RKO (cell line): ENCODE results near the gene C4BPA.

Experiments
- DNase-seq: peaks from one replicate; pipeline ENCODE4 v3.0.0-alpha.2; 2016; ENCODE audit warnings: low spot score

C4BPA gene

GRCh38 chr1:207077470-207078377 lies 26.3 kb upstream of the C4BPA start:
- DNase-seq = peak; percentile 80

DNA sequence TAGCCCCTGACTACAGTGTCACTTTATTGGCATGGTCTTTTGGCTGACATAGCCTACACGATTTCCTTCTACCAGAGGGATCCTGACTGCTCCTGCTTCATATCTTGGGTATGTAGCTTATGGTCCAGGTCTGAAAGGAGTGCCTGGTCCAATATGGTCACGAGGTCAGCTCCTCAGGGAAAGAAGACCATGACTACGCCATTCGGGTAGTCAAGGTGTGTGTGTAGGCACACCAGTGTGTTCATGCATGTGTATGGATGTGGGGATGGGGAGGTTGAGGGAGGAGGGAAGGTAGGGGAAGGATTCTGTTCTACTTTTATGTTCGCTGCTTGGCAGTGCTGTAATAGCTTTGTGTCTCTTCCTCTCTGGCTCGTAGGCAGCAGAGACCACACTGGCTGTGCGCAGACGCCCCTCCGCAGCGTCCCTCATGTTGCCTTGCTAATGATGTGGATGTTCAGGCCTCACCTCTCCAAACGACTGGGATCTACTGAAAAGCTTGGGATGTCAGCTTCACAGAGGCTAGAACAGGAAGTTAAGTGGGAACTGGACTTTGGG lies 25.4 kb upstream of the C4BPA start:
- no peak for DNase-seq

- DNase-seq = no peak
Measured at GRCh38 chr1:207079706-207080241, 24.3 kb upstream of the C4BPA start.

DNA sequence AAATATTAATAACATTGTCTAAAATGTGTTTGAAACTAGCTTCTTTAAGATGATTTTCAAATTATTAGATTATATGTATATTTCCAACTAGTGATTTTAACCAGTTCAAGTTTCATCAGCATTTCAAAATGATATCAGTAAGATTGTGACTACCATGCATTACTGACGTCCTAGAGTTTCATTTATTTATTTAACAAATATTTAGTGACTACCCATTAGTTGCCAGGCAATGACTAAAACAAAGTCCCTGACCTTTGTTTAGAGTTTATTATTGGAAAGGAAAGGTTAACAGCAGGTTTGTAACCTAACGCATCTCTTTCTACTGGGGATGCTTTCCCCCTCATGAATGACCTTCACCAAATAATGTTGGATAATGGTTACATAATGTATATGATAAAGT lies 22.9 kb upstream of the C4BPA start:
- no peak for DNase-seq

DNA sequence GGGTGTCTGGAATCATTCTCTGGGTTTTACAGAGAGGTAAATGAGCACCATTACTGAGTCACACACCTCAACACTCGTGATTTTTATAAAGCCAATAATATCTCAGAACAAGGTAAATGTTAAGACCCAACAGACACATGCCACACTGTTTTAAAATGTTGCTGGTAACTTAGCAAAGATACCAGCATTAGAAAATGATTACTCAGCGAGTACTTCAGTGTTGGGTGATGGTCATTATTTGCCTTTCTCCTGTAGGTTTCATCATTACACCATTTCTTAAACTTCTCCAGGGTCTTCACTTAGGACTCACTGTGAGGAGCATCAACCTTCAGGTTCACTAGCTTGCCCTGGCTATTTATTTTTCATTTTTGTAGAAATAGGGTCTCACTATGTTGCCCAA lies 22.2 kb upstream of the C4BPA start:
- DNase-seq = no peak

- no peak for DNase-seq
Measured at GRCh38 chr1:207084232-207084631, 19.8 kb upstream of the C4BPA start.

GRCh38 chr1:207084701-207085180 lies 19.3 kb upstream of the C4BPA start:
- DNase-seq = peak; percentile 63

DNA sequence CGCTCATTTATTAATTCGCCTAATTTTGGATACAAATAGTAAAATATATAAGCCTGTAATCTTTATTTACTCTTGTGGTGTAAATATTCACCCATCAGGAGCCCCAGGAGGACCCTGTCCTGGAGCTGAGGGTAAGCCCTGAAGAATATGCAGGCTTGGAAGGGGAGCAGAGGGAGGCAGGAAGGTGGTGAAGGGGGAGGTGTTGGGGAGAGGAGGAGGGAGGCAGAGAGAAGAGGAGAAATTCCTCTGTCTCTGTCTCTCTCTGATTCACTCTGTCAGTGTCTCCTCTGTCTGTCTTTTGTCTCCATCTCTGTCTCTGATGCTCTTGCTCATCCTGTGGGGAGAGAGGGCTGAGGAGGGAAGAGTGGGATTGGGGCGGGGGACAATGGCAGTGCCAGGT lies 18.1 kb upstream of the C4BPA start:
- DNase-seq = no peak

DNA sequence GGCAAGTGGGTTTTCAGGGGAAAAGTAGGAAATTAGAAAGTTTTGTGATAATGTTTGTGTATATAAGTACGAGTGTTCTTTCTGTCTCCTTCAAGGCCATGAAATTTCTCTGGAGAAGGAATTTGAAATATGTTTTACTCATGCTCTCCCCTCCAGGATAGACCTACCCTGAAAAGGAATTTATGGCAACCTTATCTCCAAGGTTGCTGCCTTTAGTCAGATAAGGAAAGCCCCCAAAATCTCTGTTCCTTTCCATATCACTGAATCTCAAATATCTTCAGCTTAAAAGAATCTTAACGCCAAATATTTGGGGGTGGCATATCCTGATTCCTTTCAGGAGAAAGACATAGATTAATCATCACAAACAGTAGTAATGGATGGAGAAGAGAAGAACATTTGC lies 15.9 kb upstream of the C4BPA start:
- no peak for DNase-seq

GRCh38 chr1:207088701-207089626 lies 15.1 kb upstream of the C4BPA start, which contains the start of gene C4BPB:
C4BPB (plus strand) TSS chr1:207088860; CDS start chr1:207089532, 672 bp downstream.
- DNase-seq = no peak

DNA sequence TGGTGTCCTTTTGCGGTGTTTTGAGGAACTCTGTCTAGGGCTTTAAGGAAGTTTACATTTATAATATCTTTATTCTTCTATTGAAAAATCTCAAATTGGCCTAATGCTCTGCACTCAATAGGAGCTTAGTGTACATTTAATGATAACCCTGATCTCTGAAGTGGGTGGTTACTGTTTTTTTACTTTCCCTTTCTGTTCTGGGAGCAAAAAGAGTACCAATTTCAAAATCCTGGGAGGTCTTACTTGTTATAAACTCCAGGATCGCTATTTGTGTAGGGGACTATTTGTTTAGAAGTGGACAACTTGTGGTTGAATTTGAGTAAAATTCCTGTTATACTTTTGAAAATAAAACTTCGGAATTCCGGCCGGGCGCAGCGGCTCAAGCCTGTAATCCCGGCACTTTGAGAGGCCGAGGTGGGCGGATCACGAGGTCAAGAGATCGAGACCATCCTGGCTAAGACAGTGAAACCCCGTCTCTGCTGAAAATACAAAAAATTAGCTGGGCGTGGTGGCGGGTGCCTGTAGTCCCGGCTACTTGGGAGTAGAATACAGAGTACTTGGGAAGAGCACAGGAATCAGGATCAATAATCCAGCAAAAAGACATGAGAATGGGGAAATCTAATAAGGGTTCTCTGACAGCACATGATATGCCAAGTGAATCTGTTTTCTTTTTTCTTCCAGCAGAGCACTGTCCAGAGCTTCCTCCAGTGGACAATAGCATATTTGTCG lies 14.2 kb upstream of the C4BPA start:
- no peak for DNase-seq

DNA sequence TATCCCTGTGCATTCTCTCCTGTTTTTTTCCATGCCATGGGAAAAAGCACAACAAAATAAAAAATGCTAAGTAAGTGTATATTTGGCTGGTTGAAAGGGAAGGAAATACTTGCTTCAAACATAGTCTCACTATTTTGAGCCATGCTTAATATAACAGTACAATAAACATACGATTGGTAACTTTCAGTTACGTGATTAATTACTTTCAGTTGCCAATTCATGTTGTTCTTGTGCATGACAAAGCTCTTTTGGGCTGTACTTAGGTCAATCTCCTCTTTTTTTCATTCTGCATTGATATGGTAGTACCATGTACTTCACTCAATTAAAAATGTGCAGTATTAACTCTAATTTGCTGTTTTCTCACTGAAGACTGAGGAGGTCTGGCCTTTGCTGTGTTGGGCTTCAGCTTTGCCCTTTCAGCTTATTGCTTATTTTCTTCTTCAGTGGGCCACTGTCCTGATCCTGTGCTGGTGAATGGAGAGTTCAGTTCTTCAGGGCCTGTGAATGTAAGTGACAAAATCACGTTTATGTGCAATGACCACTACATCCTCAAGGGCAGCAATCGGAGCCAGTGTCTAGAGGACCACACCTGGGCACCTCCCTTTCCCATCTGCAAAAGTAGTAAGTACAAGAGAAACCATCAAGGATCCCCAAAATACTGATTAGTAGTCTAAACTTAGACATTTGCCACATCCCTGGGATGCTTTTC lies 12.7 kb upstream of the C4BPA start:
- no peak for DNase-seq

GRCh38 chr1:207093944-207094343 lies 10.1 kb upstream of the C4BPA start:
- no peak for DNase-seq

DNA sequence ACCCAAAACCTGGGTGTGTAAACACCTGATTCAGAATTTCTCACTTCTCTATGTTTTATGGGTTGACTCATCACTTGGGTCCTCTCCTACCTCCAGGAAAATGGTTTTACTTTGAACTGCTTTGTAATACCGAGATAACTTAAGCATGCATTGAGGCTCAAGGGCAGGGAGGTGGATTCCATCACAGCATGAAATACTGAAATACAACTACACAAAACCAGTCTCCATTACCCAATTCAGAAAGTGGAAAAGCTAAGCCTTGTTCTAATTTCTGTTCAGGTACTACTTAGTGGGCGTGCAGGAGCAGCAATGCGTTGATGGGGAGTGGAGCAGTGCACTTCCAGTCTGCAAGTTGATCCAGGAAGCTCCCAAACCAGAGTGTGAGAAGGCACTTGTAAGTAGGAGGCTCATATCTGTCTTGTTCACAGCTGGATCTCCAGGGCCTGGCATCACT lies 6.1 kb upstream of the C4BPA start:
- no peak for DNase-seq

DNA sequence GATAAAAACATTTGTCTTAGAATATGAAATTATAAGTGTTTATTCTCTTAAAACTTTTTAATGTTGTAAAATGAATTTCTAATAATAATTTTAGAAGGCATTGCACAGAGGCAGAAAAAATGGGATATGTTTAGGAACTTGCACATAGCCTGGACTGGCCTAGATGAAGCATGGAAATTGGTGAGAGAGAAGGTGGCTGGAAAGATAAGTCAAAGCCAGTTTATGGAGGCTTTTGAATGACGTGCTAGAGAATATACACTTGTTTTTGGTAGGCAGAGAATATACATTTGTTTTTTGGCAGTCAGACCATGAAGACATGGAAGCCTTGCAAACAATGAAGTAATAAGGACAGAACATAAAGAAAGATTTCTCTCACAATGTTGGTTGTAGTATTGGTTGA lies 2.3 kb upstream of the C4BPA start:
- DNase-seq = no peak

GRCh38 chr1:207102146-207102545 lies 1.9 kb upstream of the C4BPA start:
- no peak for DNase-seq

GRCh38 chr1:207102659-207103058 lies 1.4 kb upstream of the C4BPA start:
- no peak for DNase-seq

DNA sequence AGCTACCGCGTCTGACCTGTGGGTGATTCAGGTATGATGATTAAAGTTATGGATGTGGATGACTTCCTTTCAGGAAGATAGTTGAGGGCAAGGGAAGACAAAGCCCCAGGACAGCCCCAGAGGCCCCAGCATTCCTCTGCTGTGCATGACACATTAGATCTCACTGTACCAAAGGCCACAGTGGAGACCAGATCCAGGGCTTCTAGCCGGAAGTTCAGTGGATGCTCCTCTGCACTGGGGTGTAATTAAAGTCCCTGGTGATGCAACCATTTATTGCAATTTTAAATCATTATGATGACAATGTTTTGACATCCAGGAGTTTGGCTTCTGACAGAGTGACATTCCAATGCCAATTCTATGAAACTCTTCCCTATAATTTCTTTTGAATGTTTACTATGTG lies 5.0 kb downstream of the C4BPA start:
- DNase-seq = no peak

DNA sequence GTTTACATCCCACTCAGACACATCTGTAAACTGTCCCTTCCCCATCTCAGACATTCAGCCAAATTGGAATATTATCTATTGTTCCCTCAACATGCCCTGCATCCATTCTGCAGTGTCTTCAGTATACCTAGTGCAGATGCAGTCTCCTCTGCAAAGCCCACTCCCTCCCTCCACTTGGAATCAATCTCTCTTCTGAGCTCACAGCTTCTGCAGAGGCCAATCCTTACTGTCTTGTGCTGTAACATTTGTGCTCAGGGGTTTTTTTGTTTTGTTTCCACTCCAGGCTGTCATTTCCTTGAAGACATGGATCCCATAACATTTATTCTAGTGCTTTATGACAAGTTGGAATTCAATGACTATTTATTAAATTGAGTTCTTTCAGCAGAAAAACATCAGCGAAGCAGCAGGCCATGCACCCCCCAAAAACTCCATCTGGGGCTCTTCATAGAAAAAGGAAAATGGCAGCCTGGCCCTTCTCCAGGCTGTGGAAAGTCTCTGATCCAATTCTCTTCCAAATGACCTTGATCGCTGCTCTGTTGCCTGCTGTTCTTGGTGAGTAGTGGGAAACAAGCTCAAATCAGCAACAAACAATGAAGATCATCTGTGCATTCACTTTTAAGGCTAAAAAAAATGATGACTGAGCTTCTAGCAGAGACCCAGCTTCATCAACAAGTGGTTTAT lies 8.7 kb downstream of the C4BPA start:
- DNase-seq = no peak

DNA sequence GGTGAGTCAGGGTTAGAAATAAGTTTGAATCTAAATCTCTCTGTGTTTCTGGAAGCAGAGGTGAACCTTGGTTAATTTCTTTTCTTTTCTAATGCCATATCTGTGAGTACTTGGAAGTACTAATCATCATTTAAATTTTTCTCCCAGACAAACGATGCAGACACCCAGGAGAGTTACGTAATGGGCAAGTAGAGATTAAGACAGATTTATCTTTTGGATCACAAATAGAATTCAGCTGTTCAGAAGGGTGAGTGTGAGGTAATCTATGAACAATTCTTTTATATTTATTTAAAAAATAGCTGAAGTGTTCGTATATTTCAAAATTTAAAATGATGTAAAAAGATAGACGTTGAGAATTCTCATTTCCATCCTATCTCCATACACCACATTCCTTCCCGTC lies 11.2 kb downstream of the C4BPA start:
- DNase-seq = no peak
